Neuronal stem cell (in vitro differentiated cells): ENCODE data around the gene IMMT.

ENCODE experiments used
- DNase-seq: peaks from one replicate; pipeline ENCODE4 v3.0.0-alpha.2; 2013; ENCODE audit warnings: low spot score
- H2AFZ ChIP-seq: one replicate; pipeline ENCODE4 v1.6.1; 2013; ENCODE audit warnings: mild to moderate bottlenecking, low read length, inconsistent platforms
- H2AK5ac ChIP-seq: 2 replicates; pipeline ENCODE4 v1.6.1; 2013; ENCODE audit warnings: low read depth, mild to moderate bottlenecking, inconsistent platforms, low read length, moderate library complexity, mixed read lengths
- H2BK120ac ChIP-seq: 2 replicates; pipeline ENCODE4 v1.6.1; 2013; ENCODE audit warnings: low read depth, mild to moderate bottlenecking, inconsistent platforms, low read length, moderate library complexity, mixed read lengths
- H2BK12ac ChIP-seq: one replicate; pipeline ENCODE4 v1.6.1; 2013; ENCODE audit warnings: low read length, inconsistent platforms
- H2BK15ac ChIP-seq: 2 replicates; pipeline ENCODE4 v1.6.1; 2013; ENCODE audit warnings: mild to moderate bottlenecking, low read length, inconsistent platforms, mixed read lengths
- H2BK5ac ChIP-seq: one replicate; pipeline ENCODE4 v1.6.1; 2013; ENCODE audit warnings: inconsistent platforms, mild to moderate bottlenecking, low read length, moderate library complexity
- H3K14ac ChIP-seq: one replicate; pipeline ENCODE4 v1.6.1; 2013; ENCODE audit warnings: low read length, inconsistent platforms
- H3K18ac ChIP-seq: 2 replicates; pipeline ENCODE4 v1.6.1; 2013; ENCODE audit warnings: low read length, inconsistent platforms
- H3K23ac ChIP-seq: 2 replicates; pipeline ENCODE4 v1.6.1; 2013; ENCODE audit warnings: low read depth, mild to moderate bottlenecking, mixed read lengths, low read length, inconsistent platforms; ENCODE audit not compliant: poor library complexity
- H3K27ac ChIP-seq: replicated peaks from 3 replicates; pipeline ENCODE4 v1.5.1; 2013; ENCODE audit warnings: low read length, inconsistent platforms
- H3K27me3 ChIP-seq, 3 experiments: 2 replicates each; pipeline ENCODE4 v1.6.1; 2013; ENCODE audit warnings: low read length in 3 of 3, mild to moderate bottlenecking in 2 of 3, inconsistent platforms in 1 of 3, low read depth in 1 of 3, mixed read lengths in 1 of 3, moderate library complexity in 1 of 3; ENCODE audit not compliant: control insufficient read depth in 3 of 3, insufficient read depth in 3 of 3
- H3K36me3 ChIP-seq, 2 donors: replicated peaks in 1 of 2; 2 replicates each; pipeline ENCODE4 v1.6.1; 2013; ENCODE audit warnings: low read length in 2 of 2; ENCODE audit not compliant: control insufficient read depth in 2 of 2, insufficient read depth in 2 of 2
- H3K4ac ChIP-seq: 2 replicates; pipeline ENCODE4 v1.6.1; 2013; ENCODE audit warnings: inconsistent platforms, mild to moderate bottlenecking, low read length, moderate library complexity
- H3K4me1 ChIP-seq, 2 donors: 1 replicate in 1 of 2; 2 replicates in 1 of 2; pipeline ENCODE4 v1.6.1; 2013; ENCODE audit warnings: low read length in 2 of 2, low read depth in 1 of 2; ENCODE audit not compliant: control insufficient read depth in 2 of 2, insufficient read depth in 1 of 2
- H3K4me2 ChIP-seq: one replicate; pipeline ENCODE4 v1.6.1; 2013; ENCODE audit warnings: mild to moderate bottlenecking, low read length, inconsistent platforms; ENCODE audit not compliant: insufficient read depth, poor library complexity, severe bottlenecking
- H3K4me3 ChIP-seq, 2 donors: 2 replicates each; pipeline ENCODE4 v1.5.1; 2013; ENCODE audit warnings: low read length in 2 of 2, mild to moderate bottlenecking in 2 of 2, inconsistent platforms in 1 of 2, moderate library complexity in 1 of 2
- H3K79me1 ChIP-seq: one replicate; pipeline ENCODE4 v1.6.1; 2013; ENCODE audit warnings: low read depth, mild to moderate bottlenecking, inconsistent platforms, low read length, moderate library complexity
- H3K9ac ChIP-seq: one replicate; pipeline ENCODE4 v1.6.1; 2013; ENCODE audit warnings: mild to moderate bottlenecking, low read depth, low read length, inconsistent platforms; ENCODE audit not compliant: poor library complexity
- H3K9me3 ChIP-seq, 2 donors: replicated peaks in 1 of 2; 2 replicates each; pipeline versions ENCODE3 to v1.6.1; 2013; ENCODE audit warnings: low read length in 2 of 2, mild to moderate bottlenecking in 2 of 2, inconsistent platforms in 1 of 2, low read depth in 1 of 2, mixed read lengths in 1 of 2, moderate library complexity in 1 of 2; ENCODE audit not compliant: control insufficient read depth in 2 of 2, insufficient read depth in 1 of 2
- H4K8ac ChIP-seq: one replicate; pipeline ENCODE4 v1.6.1; 2013; ENCODE audit warnings: low read depth, mild to moderate bottlenecking, inconsistent platforms, low read length, moderate library complexity
- H4K91ac ChIP-seq: one replicate; pipeline ENCODE4 v1.6.1; 2013; ENCODE audit warnings: low read length, low read depth, mild to moderate bottlenecking, inconsistent platforms; ENCODE audit not compliant: poor library complexity
- WGBS, 2 donors: extraction: QIAGEN DNeasy Blood & Tissue Kit; methylation state at CpG; one replicate each; pipeline ENCODE4 v1.1.7; 2013; ENCODE audit warnings: missing lambda C conversion rate in 2 of 2, mixed read lengths in 1 of 2; ENCODE audit not compliant: insufficient read length in 2 of 2, insufficient replicate concordance in 1 of 2; ENCODE audit errors: extremely low coverage in 2 of 2; 5-methylcytosine and 5-hydroxymethylcytosine counted together

IMMT gene

GRCh38 chr2:86238354-86238753 lies 43.1 kb upstream of the IMMT start:
- H4K91ac ChIP-seq: no peak overlapping the region
- H3K4me3 ChIP-seq: no peak overlapping the region
- no peak overlapping the region for H2BK120ac ChIP-seq
- no CpG with 5 or more reads among the region's 5 CpGs for WGBS, 2 donors
- no peaks in the 10 kb centered on the region for H3K36me3 ChIP-seq
- no peak overlapping the region for H3K18ac ChIP-seq
- no peak overlapping the region for H4K8ac ChIP-seq
- no peak overlapping the region for H3K23ac ChIP-seq
- no peak overlapping the region for H2BK5ac ChIP-seq
- peaks cover 12 to 25% of the 10 kb centered on the region in 2 donors for H3K4me1 ChIP-seq
- DNase-seq: no peak
- H2BK12ac ChIP-seq: no peak overlapping the region
- H3K9ac ChIP-seq: no peak overlapping the region
- peaks cover 0 to 5% (median 0%) of the 10 kb centered on the region in 3 experiments for H3K27me3 ChIP-seq
- no peak overlapping the region for H2BK15ac ChIP-seq
- H3K79me1 ChIP-seq: no peaks in the 10 kb centered on the region
- H3K4me2 ChIP-seq: no peak overlapping the region
- H3K4ac ChIP-seq: no peak overlapping the region
- H2AK5ac ChIP-seq: no peak overlapping the region
- no peak overlapping the region for H3K14ac ChIP-seq
- no peak overlapping the region for H3K27ac ChIP-seq
- peaks cover 0 to 1% of the 10 kb centered on the region in 2 donors for H3K9me3 ChIP-seq
- H2AFZ ChIP-seq: no peak overlapping the region

GRCh38 chr2:86237172-86237571 lies 41.9 kb upstream of the IMMT start:
- Histone ChIP-seq H3K79me1 (no peaks in the 10 kb centered on the region), H3K9ac (no peak overlapping the region), H3K4me1 (peaks cover 16 to 30% of the 10 kb centered on the region in 2 donors), H3K27ac (no peak overlapping the region), H4K8ac (no peak overlapping the region), H2BK120ac (no peak overlapping the region), H3K14ac (no peak overlapping the region), H2BK5ac (no peak overlapping the region), H3K4me3 (no peak overlapping the region), H3K9me3 (peaks cover 0 to 1% of the 10 kb centered on the region in 2 donors), H3K27me3 (peaks cover 0 to 5% (median 0%) of the 10 kb centered on the region in 3 experiments), H2AK5ac (no peak overlapping the region), H3K4ac (no peak overlapping the region), H4K91ac (no peak overlapping the region), H2AFZ (no peak overlapping the region), H3K18ac (no peak overlapping the region), H3K23ac (no peak overlapping the region), H2BK15ac (no peak overlapping the region), H3K36me3 (no peaks in the 10 kb centered on the region), H2BK12ac (no peak overlapping the region), H3K4me2 (no peak overlapping the region)
- no peak for DNase-seq
- no CpG with 5 or more reads among the region's 5 CpGs for WGBS, 2 donors

GRCh38 chr2:86235196-86235980 lies 40.1 kb upstream of the IMMT start:
- no CpG with 5 or more reads among the region's 12 CpGs for WGBS, 2 donors

GRCh38 chr2:86234563-86235131 lies 39.4 kb upstream of the IMMT start:
- H3K23ac ChIP-seq: no peak overlapping the region
- H2BK5ac ChIP-seq: no peak overlapping the region
- no peaks in the 10 kb centered on the region for H3K9me3 ChIP-seq
- no peak overlapping the region for H2BK15ac ChIP-seq
- no peak overlapping the region for H3K14ac ChIP-seq
- H3K4me3 ChIP-seq: no peak overlapping the region
- no peak overlapping the region for H2BK120ac ChIP-seq
- H3K27me3 ChIP-seq: no peaks in the 10 kb centered on the region
- H3K18ac ChIP-seq: no peak overlapping the region
- H3K4me1 ChIP-seq: peaks cover 20 to 38% of the 10 kb centered on the region in 2 donors
- H4K91ac ChIP-seq: no peak overlapping the region
- no peak overlapping the region for H2BK12ac ChIP-seq
- H3K4me2 ChIP-seq: no peak overlapping the region
- no peaks in the 10 kb centered on the region for H3K79me1 ChIP-seq
- no peak overlapping the region for H4K8ac ChIP-seq
- no peak overlapping the region for H2AK5ac ChIP-seq
- no peak overlapping the region for H3K27ac ChIP-seq
- no peak overlapping the region for H2AFZ ChIP-seq
- no peak overlapping the region for H3K4ac ChIP-seq
- H3K9ac ChIP-seq: no peak overlapping the region
- H3K36me3 ChIP-seq: no peaks in the 10 kb centered on the region
- no peak for DNase-seq
- WGBS, 2 donors: no CpG with 5 or more reads among the region's 3 CpGs

More at GRCh38 chr2:86235196-86235980, 40.1 kb upstream of the IMMT start:
- peak; percentile 75 for DNase-seq
- no peak overlapping the region for H2BK120ac ChIP-seq
- H4K8ac ChIP-seq: no peak overlapping the region
- peaks cover 18 to 38% of the 10 kb centered on the region in 2 donors for H3K4me1 ChIP-seq
- H4K91ac ChIP-seq: no peak overlapping the region
- no peak overlapping the region for H3K23ac ChIP-seq
- H3K27me3 ChIP-seq: no peaks in the 10 kb centered on the region
- no peak overlapping the region for H2BK12ac ChIP-seq
- H3K18ac ChIP-seq: no peak overlapping the region
- H3K9ac ChIP-seq: no peak overlapping the region
- no peak overlapping the region for H2AFZ ChIP-seq
- H2BK5ac ChIP-seq: no peak overlapping the region
- no peak overlapping the region for H2AK5ac ChIP-seq
- H3K27ac ChIP-seq: no peak overlapping the region
- H3K14ac ChIP-seq: no peak overlapping the region
- H2BK15ac ChIP-seq: no peak overlapping the region
- no peak overlapping the region for H3K4me2 ChIP-seq
- no peaks in the 10 kb centered on the region for H3K79me1 ChIP-seq
- no peak overlapping the region for H3K4me3 ChIP-seq
- peaks cover 0 to 1% of the 10 kb centered on the region in 2 donors for H3K9me3 ChIP-seq
- H3K36me3 ChIP-seq: no peaks in the 10 kb centered on the region
- H3K4ac ChIP-seq: no peak overlapping the region
